ENCODE measurements around the gene VEPH1.

VEPH1 gene
- 0 to 0.12 (median 0) reads per million in 9 experiments for total RNA-seq

GRCh38 chr3:157502916-157503595 is at the start of gene VEPH1:
Gene VEPH1, minus strand, starts transcription at chr3:157503416. Its CDS starts 8,067 bp downstream, at chr3:157495349.
- peaks cover 0 to 5% of the 10 kb centered on the region in 2 donors for H3K4me1 Mint-ChIP-seq (ENCODE audit: low read depth in 2 of 2)
- H3K36me3 Mint-ChIP-seq (ENCODE audit: insufficient read depth), result no peaks in the 10 kb centered on the region
- no peak for DNase-seq
- no peak within 1 kb of the TSS for H3K27ac Mint-ChIP-seq
- no peak within 1 kb of the TSS for H3K4me3 Mint-ChIP-seq
- peaks cover 40 to 52% of the 10 kb centered on the region in 2 donors for H3K27me3 Mint-ChIP-seq
- H3K9me3 Mint-ChIP-seq, result peaks cover 7 to 8% of the 10 kb centered on the region in 2 donors
- no peak for ATAC-seq (replicated peaks)

GRCh38 chr3:157551961-157552360 is 48.7 kb upstream of the VEPH1 start:
- no peak overlapping the region for H3K27ac Mint-ChIP-seq
- no peaks in the 10 kb centered on the region for H3K36me3 Mint-ChIP-seq (ENCODE audit: insufficient read depth)
- no peak overlapping the region for H3K4me3 Mint-ChIP-seq
- peaks cover 1 to 8% of the 10 kb centered on the region in 2 donors for H3K9me3 Mint-ChIP-seq
- DNase-seq (no peak), ATAC-seq (replicated peaks) (no peak)
- peaks cover 0 to 11% of the 10 kb centered on the region in 2 donors for H3K27me3 Mint-ChIP-seq
- no peaks in the 10 kb centered on the region for H3K4me1 Mint-ChIP-seq (ENCODE audit: low read depth in 2 of 2)

- H3K27ac Mint-ChIP-seq, result no peak overlapping the region
- H3K4me1 Mint-ChIP-seq (ENCODE audit: low read depth in 2 of 2), result no peaks in the 10 kb centered on the region
- no peaks in the 10 kb centered on the region for H3K36me3 Mint-ChIP-seq (ENCODE audit: insufficient read depth)
- DNase-seq, result no peak
- H3K27me3 Mint-ChIP-seq, result peaks cover 0 to under 1% of the 10 kb centered on the region in 2 donors
- ATAC-seq (replicated peaks), result no peak
- H3K9me3 Mint-ChIP-seq, result peaks cover 1 to 8% of the 10 kb centered on the region in 2 donors
- H3K4me3 Mint-ChIP-seq, result no peak overlapping the region
Measured at GRCh38 chr3:157549498-157549897, 46.3 kb upstream of the VEPH1 start.

GRCh38 chr3:157544501-157545130 is 41.4 kb upstream of the VEPH1 start:
- no peak overlapping the region for H3K4me3 Mint-ChIP-seq
- H3K4me1 Mint-ChIP-seq (ENCODE audit: low read depth in 2 of 2), result no peaks in the 10 kb centered on the region
- DNase-seq, result no peak
- no peaks in the 10 kb centered on the region for H3K36me3 Mint-ChIP-seq (ENCODE audit: insufficient read depth)
- H3K9me3 Mint-ChIP-seq, result peaks cover 6 to 7% of the 10 kb centered on the region in 2 donors
- peaks cover 12 to 14% of the 10 kb centered on the region in 2 donors for H3K27me3 Mint-ChIP-seq
- no peak for ATAC-seq (replicated peaks)
- no peak overlapping the region for H3K27ac Mint-ChIP-seq

DNA sequence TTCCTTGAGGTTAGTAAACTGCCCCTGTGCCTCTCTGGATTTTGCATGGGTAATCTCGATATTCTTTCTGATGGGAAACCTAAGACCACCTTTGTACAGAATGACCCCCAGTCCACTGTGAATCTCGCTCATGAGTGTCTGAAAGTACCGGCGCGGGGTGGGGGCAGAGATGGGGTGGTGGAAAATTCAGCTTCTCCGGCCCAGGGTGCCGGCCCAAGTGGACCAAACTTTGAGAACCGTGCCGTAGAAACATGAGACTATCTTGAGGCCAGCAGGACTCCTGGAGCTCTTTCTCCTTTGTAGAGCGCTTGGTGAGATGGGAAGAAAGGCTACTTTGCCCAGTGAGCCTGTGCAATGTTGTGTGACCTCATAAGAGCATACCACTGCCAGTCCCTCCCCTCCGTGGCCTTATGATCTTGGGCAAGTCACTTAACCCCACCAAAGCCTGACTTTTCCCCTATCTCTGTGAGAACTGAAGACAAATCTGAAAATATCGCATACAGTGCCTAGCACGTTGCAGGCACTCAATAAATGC is 40.4 kb upstream of the VEPH1 start:
- DNase-seq (no peak), ATAC-seq (replicated peaks) (no peak)
- Mint-ChIP-seq H3K27me3 (peaks cover 12 to 14% of the 10 kb centered on the region in 2 donors), H3K9me3 (peaks cover 6 to 7% of the 10 kb centered on the region in 2 donors), H3K4me3 (no peak overlapping the region), H3K27ac (no peak overlapping the region), H3K36me3 (ENCODE audit: insufficient read depth) (no peaks in the 10 kb centered on the region), H3K4me1 (ENCODE audit: low read depth in 2 of 2) (no peaks in the 10 kb centered on the region)

GRCh38 chr3:157542711-157543500 is 39.7 kb upstream of the VEPH1 start:
- no peaks in the 10 kb centered on the region for H3K4me1 Mint-ChIP-seq (ENCODE audit: low read depth in 2 of 2)
- no peak overlapping the region for H3K27ac Mint-ChIP-seq
- H3K9me3 Mint-ChIP-seq, result peaks cover 6 to 7% of the 10 kb centered on the region in 2 donors
- no peak overlapping the region for H3K4me3 Mint-ChIP-seq
- no peaks in the 10 kb centered on the region for H3K36me3 Mint-ChIP-seq (ENCODE audit: insufficient read depth)
- ATAC-seq (replicated peaks) (no peak), DNase-seq (no peak)
- peaks cover 12 to 14% of the 10 kb centered on the region in 2 donors for H3K27me3 Mint-ChIP-seq

- no peaks in the 10 kb centered on the region for H3K36me3 Mint-ChIP-seq (ENCODE audit: insufficient read depth)
- H3K4me3 Mint-ChIP-seq, result no peak overlapping the region
- no peaks in the 10 kb centered on the region for H3K4me1 Mint-ChIP-seq (ENCODE audit: low read depth in 2 of 2)
- H3K27me3 Mint-ChIP-seq, result peaks cover 12 to 14% of the 10 kb centered on the region in 2 donors
- H3K27ac Mint-ChIP-seq, result no peak overlapping the region
- DNase-seq, result no peak
- no peak for ATAC-seq (replicated peaks)
- H3K9me3 Mint-ChIP-seq, result peaks cover 6 to 7% of the 10 kb centered on the region in 2 donors
Measured at GRCh38 chr3:157541506-157542236, 38.5 kb upstream of the VEPH1 start.

GRCh38 chr3:157540656-157541055 is 37.4 kb upstream of the VEPH1 start:
- no peak overlapping the region for H3K27ac Mint-ChIP-seq
- H3K27me3 Mint-ChIP-seq, result peaks cover 12 to 14% of the 10 kb centered on the region in 2 donors
- ATAC-seq (replicated peaks), result no peak

DNA sequence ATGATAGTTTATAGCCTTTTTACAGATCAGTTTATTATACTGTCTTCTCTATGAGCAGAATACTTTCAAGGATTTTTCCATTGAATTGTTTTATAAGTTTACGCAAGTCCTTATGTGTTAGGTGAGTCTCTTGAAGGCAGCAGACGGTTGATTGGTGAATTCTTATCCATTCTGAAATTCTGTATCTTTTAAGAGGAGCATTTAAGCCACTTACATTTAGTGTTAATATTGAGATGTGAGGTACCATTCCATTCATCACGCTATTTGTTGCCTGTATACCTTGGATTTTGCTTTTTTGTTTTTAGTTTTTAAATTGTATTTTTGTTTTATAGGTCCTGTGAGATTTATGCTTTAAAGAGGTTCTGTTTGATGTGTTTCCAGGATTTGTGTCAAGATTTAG is 32.5 kb upstream of the VEPH1 start:
- Mint-ChIP-seq H3K27ac (no peak overlapping the region), H3K4me1 (ENCODE audit: low read depth in 2 of 2) (peaks cover 0 to 1% of the 10 kb centered on the region in 2 donors), H3K4me3 (no peak overlapping the region), H3K9me3 (no peaks in the 10 kb centered on the region), H3K27me3 (no peaks in the 10 kb centered on the region), H3K36me3 (ENCODE audit: insufficient read depth) (no peaks in the 10 kb centered on the region)
- DNase-seq (no peak), ATAC-seq (replicated peaks) (no peak)

More at GRCh38 chr3:157540656-157541055, 37.4 kb upstream of the VEPH1 start:
- no peaks in the 10 kb centered on the region for H3K36me3 Mint-ChIP-seq (ENCODE audit: insufficient read depth)
- no peaks in the 10 kb centered on the region for H3K4me1 Mint-ChIP-seq (ENCODE audit: low read depth in 2 of 2)
- no peak overlapping the region for H3K4me3 Mint-ChIP-seq
- H3K9me3 Mint-ChIP-seq, result peaks cover 6 to 7% of the 10 kb centered on the region in 2 donors
- no peak for DNase-seq

DNA sequence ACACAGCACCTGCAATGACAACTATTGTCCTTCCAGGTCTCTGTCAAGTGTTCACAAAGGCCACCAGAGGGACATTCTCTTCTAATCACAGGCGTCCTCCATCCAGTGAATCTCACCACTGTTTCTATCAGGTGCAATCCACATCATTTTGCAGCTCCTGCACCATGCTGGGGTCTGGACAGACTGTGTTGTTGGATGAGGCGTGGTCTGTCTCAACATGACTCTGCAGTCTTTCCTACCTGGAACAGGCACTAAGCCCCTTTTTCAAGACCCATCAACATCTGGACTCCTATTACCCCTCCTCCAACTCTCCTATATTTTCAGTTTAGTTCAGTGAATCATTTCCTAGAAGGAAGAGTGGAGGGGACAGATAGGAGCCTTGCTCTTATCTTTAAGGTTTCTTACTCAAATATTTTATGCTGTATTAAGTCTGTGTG is 31.5 kb upstream of the VEPH1 start:
- H3K36me3 Mint-ChIP-seq (ENCODE audit: insufficient read depth), result no peaks in the 10 kb centered on the region
- peaks cover 0 to 1% of the 10 kb centered on the region in 2 donors for H3K4me1 Mint-ChIP-seq (ENCODE audit: low read depth in 2 of 2)
- ATAC-seq (replicated peaks), result no peak
- no peaks in the 10 kb centered on the region for H3K27me3 Mint-ChIP-seq
- H3K4me3 Mint-ChIP-seq, result no peak overlapping the region
- DNase-seq, result no peak
- H3K27ac Mint-ChIP-seq, result no peak overlapping the region
- H3K9me3 Mint-ChIP-seq, result no peaks in the 10 kb centered on the region

GRCh38 chr3:157533298-157534070 is 30.3 kb upstream of the VEPH1 start:
- Mint-ChIP-seq H3K4me1 (ENCODE audit: low read depth in 2 of 2) (peaks cover 0 to 1% of the 10 kb centered on the region in 2 donors), H3K9me3 (no peaks in the 10 kb centered on the region), H3K36me3 (ENCODE audit: insufficient read depth) (no peaks in the 10 kb centered on the region), H3K27me3 (no peaks in the 10 kb centered on the region), H3K4me3 (no peak overlapping the region), H3K27ac (no peak overlapping the region)
- DNase-seq, result no peak
- no peak for ATAC-seq (replicated peaks)

GRCh38 chr3:157532529-157533297 is 29.5 kb upstream of the VEPH1 start:
- no peak for ATAC-seq (replicated peaks)
- no peaks in the 10 kb centered on the region for H3K9me3 Mint-ChIP-seq
- no peaks in the 10 kb centered on the region for H3K36me3 Mint-ChIP-seq (ENCODE audit: insufficient read depth)

More at GRCh38 chr3:157532529-157533297, 29.5 kb upstream of the VEPH1 start:
- Mint-ChIP-seq H3K27ac (no peak overlapping the region), H3K4me1 (ENCODE audit: low read depth in 2 of 2) (peaks cover 0 to 1% of the 10 kb centered on the region in 2 donors), H3K27me3 (no peaks in the 10 kb centered on the region), H3K4me3 (no peak overlapping the region)
- no peak for DNase-seq

Data from effector memory CD8-positive, alpha-beta T cell (primary cell).